ENCODE data around the gene CSF1R.

DNA sequence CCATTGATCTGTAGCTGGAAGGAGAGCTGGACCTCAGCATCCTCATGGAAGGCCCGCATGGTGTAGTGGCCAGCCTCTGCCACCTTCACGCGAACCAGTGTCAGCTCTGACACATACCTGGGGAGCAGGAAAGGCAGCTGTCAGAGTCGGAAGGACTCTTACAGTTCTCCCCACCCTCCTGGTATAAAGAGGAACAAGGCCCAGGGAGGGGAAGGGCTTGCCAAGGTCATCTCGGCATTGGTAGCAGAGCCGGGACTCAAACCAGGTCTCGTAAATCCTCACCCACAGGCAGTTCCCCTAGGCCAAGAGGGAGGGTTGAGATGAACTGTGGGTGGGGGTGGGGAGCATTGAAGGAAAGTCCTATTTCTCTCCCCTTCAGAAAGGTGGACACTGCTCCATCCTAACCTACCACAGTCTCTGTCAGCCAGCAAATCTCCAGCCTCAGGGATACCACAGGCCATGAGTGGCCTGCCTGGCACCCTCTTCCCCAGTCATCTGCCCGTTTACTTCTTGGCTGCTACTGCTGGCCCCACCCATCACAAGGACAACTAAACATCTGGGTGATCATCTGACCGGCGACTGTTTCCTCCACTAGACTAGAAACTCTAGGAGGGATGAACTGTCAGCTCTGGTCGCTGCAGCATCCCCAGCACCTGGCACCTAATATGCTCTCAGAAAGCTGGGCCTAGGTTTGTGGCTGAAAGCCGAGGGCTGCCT is 45.8 kb upstream of the CSF1R start:
- TF ChIP-seq, protein P1, sequence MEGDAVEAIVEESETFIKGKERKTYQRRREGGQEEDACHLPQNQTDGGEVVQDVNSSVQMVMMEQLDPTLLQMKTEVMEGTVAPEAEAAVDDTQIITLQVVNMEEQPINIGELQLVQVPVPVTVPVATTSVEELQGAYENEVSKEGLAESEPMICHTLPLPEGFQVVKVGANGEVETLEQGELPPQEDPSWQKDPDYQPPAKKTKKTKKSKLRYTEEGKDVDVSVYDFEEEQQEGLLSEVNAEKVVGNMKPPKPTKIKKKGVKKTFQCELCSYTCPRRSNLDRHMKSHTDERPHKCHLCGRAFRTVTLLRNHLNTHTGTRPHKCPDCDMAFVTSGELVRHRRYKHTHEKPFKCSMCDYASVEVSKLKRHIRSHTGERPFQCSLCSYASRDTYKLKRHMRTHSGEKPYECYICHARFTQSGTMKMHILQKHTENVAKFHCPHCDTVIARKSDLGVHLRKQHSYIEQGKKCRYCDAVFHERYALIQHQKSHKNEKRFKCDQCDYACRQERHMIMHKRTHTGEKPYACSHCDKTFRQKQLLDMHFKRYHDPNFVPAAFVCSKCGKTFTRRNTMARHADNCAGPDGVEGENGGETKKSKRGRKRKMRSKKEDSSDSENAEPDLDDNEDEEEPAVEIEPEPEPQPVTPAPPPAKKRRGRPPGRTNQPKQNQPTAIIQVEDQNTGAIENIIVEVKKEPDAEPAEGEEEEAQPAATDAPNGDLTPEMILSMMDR (IDR thresholded peaks at IDR 0.05; ENCODE audit: low read depth, low read length, poor library complexity, severe bottlenecking): no peak
- no peak for TF ChIP-seq EZH2phosphoT487 (IDR thresholded peaks at IDR 0.05; ENCODE audit: borderline replicate concordance, low read length)

Measured in DOHH2 (cell line).